Psoas muscle (tissue), 8 donors: ENCODE data around the gene UQCR10. TPM values are rescaled to one million over a fixed set of nuclear protein-coding genes. Genes with fewer than 3 reads are reported as not detected.

Experiments used
- ATAC-seq, 4 donors: fragments of 200-7000 bp; cut with Tn5 transposase; one replicate each; pipeline ENCODE4 v1.9.1; 2020; ENCODE audit warnings: moderate library complexity in 3 of 4, mild to moderate bottlenecking in 2 of 4
- DNase-seq, 2 donors: peaks; one replicate each; pipeline ENCODE4 v3.0.0-alpha.2; 2020
- H3K27ac ChIP-seq: fragments of 200-600 bp; one replicate; pipeline ENCODE4 v1.8.0; 2022
- H3K27me3 ChIP-seq, 3 donors: fragments of 200-600 bp in 1 of 3; one replicate each; pipeline versions ENCODE4 v1.6.1 to v1.8.0; 2013 to 2022; ENCODE audit warnings: low read length in 2 of 3, mild to moderate bottlenecking in 2 of 3, moderate library complexity in 1 of 3; ENCODE audit not compliant: insufficient read depth in 3 of 3
- H3K36me3 ChIP-seq, 2 donors: fragments of 200-600 bp in 1 of 2; one replicate each; pipeline versions ENCODE4 v1.6.1 to v1.8.0; 2013 to 2022; ENCODE audit warnings: low read depth in 1 of 2, mild to moderate bottlenecking in 1 of 2, moderate library complexity in 1 of 2; ENCODE audit not compliant: insufficient read depth in 1 of 2
- H3K4me1 ChIP-seq: fragments of 200-600 bp; one replicate; pipeline ENCODE4 v1.8.0; 2022
- H3K4me3 ChIP-seq: fragments of 200-600 bp; one replicate; pipeline ENCODE4 v1.8.0; 2022; ENCODE audit warnings: mild to moderate bottlenecking
- H3K9me3 ChIP-seq: fragments of 200-600 bp; one replicate; pipeline ENCODE4 v1.8.0; 2022
- WGBS, 3 donors: extraction: QIAGEN DNeasy Blood & Tissue Kit; methylation state at CpG; one replicate each; pipeline versions ENCODE4 v1.1.6 to v1.1.7; 2013; 5-methylcytosine and 5-hydroxymethylcytosine counted together
- intact Hi-C, 2 donors: fragments of 100-400 bp; cut with DNase I; formaldehyde crosslinking; loops; one replicate each; pipeline versions ENCODE4 v1.11.0 to v1.14.2; 2022
- polyA plus RNA-seq, 3 donors: library from polyadenylated mRNA; stranded (reverse); fragments of 200-250 nt; gene quantifications; one replicate each; pipeline ENCODE4 v1.2.3, GENCODE V29; 2013
- total RNA-seq, 4 donors: library from RNA; stranded (reverse); fragmentation: NEBNext Ultra II Directional in 2 of 4; extraction: Animal tissue kit (Norgen Biotek cat#: 25700) in 2 of 4; gene quantifications; one replicate each; pipeline versions ENCODE4 v1.2.1 to v1.2.4, GENCODE V29; 2021 to 2023
- TF ChIP-seq, protein P1 (sequence below): fragments of 200-600 bp; IDR thresholded peaks from one replicate; pipeline ENCODE4 v1.8.0; 2022; ENCODE audit warnings: antibody characterized with exemption
- donor health status: healthy with polysubstance abuse.
- donor health status: DM: no; HTN: no; CAD: no; lungs with moderate emphysema.
- donor health status: Bipolar disorder and iron deficiency.
- donor health status: healthy.
- donor health status: DM: yes; HTN: yes; CAD: no.
- donor health status: DM: no; HTN: no; CAD: no.
- donor health status: DM: no; HTN: no; CAD: no.
- donor health status: DM: yes; HTN: yes; CAD: no.

UQCR10 gene
- total and polyA plus RNA-seq, 7 donors = 247 to 533 (median 411) TPM

DNA sequence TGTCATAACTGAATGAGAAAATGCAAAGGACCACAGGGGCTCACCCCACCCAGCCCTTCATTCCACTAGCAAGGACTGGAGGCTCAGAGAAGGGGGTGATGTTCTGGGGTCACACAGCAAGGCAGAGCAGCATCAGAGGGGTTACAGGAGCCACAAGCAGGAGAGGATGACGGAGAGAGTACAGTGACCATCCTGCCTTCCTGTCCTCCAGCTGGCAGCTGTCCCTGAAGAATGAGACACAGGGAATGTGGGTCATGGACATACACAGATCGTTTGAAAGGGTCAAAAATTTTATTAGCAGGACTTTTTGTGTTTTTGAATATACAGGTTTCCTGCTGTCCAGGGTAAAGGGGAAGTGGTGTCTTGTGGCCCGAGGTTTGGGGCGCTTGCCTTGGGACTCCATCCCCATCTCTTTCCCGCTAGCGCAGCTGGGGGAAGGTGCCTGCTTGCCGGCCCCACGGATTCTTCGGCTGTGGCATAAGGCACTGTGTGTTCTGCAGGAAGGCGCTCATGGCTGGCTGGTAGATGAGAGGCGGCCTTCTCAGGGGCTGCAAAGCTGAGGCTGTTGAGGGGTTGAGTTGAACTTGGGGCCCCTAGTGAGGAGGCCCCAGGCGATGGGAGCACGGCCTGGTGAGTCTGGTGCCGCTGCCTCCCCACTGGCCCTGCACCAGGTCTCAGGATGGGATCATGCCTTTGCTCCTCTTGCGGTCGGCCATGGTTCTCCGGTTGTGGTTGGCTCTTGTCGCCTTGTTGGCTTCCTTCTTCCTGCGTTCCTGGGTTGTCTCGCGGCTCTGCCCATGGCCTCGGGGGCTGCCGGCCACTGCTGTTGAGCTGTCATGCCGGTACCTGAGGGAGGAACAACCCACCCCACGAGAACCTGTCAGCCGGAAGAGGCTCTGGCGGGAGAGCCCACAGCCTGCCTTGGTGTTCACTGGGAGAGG, 21.4 kb downstream of the UQCR10 start:
- no peaks in the 10 kb centered on the region for H3K4me1 ChIP-seq
- TF ChIP-seq, protein P1, sequence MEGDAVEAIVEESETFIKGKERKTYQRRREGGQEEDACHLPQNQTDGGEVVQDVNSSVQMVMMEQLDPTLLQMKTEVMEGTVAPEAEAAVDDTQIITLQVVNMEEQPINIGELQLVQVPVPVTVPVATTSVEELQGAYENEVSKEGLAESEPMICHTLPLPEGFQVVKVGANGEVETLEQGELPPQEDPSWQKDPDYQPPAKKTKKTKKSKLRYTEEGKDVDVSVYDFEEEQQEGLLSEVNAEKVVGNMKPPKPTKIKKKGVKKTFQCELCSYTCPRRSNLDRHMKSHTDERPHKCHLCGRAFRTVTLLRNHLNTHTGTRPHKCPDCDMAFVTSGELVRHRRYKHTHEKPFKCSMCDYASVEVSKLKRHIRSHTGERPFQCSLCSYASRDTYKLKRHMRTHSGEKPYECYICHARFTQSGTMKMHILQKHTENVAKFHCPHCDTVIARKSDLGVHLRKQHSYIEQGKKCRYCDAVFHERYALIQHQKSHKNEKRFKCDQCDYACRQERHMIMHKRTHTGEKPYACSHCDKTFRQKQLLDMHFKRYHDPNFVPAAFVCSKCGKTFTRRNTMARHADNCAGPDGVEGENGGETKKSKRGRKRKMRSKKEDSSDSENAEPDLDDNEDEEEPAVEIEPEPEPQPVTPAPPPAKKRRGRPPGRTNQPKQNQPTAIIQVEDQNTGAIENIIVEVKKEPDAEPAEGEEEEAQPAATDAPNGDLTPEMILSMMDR = no peak
- ATAC-seq = peak in 2 of 4 donors; percentile 40 to 63
- no peaks in the 10 kb centered on the region for H3K27me3 ChIP-seq
- WGBS, 3 donors = 86 to 87% (median 86%) methylated on average over 24 to 27 of the region's 27 CpGs
- no peak overlapping the region for H3K4me3 ChIP-seq
- H3K27ac ChIP-seq = no peak overlapping the region
- no peak for DNase-seq
- H3K9me3 ChIP-seq = no peaks in the 10 kb centered on the region
- intact Hi-C loops = no loop called here
- peaks cover 14 to 70% of the 10 kb centered on the region in 2 donors for H3K36me3 ChIP-seq

DNA sequence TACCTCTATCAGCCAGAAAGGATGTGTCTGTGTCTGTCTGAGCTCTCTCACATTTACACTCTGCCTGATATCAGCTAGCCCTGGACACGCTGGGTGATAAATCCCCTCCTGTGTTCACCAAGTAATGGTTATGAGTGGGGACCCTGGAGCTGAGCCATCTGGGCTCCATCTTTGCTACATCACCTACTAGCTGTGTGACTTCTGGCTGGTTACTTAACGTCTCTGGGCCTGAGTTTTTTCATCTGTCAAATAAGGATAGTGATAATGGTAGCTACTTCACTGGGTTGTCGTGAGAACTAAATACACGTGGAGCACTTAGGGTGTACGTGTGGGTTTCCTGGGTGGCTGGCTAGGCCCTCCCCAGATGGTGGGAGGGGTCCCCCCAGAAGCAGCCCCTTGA, 22.9 kb downstream of the UQCR10 start:
- H3K4me1 ChIP-seq = no peaks in the 10 kb centered on the region
- intact Hi-C loops = no loop called here
- 88 to 95% (median 90%) methylated on average over 5 of the region's 5 CpGs for WGBS, 3 donors
- H3K27me3 ChIP-seq = no peaks in the 10 kb centered on the region
- no peak overlapping the region for H3K4me3 ChIP-seq
- H3K36me3 ChIP-seq = peaks cover 14 to 83% of the 10 kb centered on the region in 2 donors
- TF ChIP-seq, protein P1 = no peak
- no peak for DNase-seq
- no peaks in the 10 kb centered on the region for H3K9me3 ChIP-seq
- ATAC-seq = no peak
- no peak overlapping the region for H3K27ac ChIP-seq

DNA sequence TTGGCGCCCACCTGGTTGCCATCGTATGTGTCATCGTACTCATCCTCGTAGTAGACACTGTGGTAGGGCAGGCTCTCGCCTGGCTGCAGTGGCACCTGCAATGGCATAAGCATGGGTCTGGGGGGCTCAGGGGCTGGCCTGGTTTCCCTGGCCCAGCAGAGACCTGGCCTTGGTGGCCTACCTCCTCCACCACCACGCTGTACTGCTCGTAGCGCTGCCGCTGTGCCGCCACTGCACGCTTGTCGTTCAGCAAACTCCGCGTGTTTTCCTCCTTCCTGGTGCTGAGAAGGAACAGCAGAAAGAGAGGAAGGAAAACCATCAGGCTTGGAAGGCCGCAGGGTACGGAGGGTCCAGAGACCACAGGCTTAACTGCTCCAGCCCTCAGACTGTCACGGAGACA, 26.2 kb downstream of the UQCR10 start:
- WGBS, 3 donors = 95% methylated on average over 17 of the region's 17 CpGs
- Histone ChIP-seq H3K4me1 (peaks cover 21% of the 10 kb centered on the region), H3K27ac (no peak overlapping the region), H3K4me3 (no peak overlapping the region), H3K9me3 (no peaks in the 10 kb centered on the region), H3K27me3 (no peaks in the 10 kb centered on the region), H3K36me3 (peaks cover 21 to 89% of the 10 kb centered on the region in 2 donors)
- no peak for DNase-seq
- ATAC-seq = no peak
- intact Hi-C loops = no loop called here
- TF ChIP-seq, protein P1 = no peak

DNA sequence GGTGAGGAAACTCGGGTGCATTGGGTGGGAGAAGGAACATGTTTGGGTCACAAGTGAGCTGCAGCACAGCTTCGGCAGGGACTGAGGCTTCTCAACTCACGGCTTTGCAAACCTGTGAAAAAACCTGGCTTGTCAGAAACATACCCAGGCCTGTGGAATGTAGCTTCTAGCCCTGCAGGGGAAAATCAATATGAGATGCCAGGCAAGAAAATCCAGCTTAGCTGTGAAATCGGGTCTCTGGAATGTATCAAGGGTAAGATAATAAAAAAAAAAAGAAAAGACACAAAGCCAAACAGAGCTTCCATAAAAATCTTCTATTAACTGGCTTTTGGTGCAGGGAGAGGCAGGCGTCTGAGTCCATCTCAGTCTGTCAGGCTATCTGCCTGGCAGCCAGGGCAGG, 28.5 kb downstream of the UQCR10 start:
- Histone ChIP-seq H3K27me3 (no peaks in the 10 kb centered on the region), H3K27ac (no peak overlapping the region), H3K4me3 (no peak overlapping the region), H3K9me3 (no peaks in the 10 kb centered on the region), H3K36me3 (peaks cover 10 to 75% of the 10 kb centered on the region in 2 donors), H3K4me1 (peaks cover 43% of the 10 kb centered on the region)
- 49 to 78% (median 67%) methylated on average over 5 of the region's 5 CpGs for WGBS, 3 donors
- ATAC-seq = no peak
- intact Hi-C loops = no loop called here
- DNase-seq = no peak
- TF ChIP-seq, protein P1 = no peak
